Measurements from ENCODE around the gene CRADD.

CRADD gene

DNA sequence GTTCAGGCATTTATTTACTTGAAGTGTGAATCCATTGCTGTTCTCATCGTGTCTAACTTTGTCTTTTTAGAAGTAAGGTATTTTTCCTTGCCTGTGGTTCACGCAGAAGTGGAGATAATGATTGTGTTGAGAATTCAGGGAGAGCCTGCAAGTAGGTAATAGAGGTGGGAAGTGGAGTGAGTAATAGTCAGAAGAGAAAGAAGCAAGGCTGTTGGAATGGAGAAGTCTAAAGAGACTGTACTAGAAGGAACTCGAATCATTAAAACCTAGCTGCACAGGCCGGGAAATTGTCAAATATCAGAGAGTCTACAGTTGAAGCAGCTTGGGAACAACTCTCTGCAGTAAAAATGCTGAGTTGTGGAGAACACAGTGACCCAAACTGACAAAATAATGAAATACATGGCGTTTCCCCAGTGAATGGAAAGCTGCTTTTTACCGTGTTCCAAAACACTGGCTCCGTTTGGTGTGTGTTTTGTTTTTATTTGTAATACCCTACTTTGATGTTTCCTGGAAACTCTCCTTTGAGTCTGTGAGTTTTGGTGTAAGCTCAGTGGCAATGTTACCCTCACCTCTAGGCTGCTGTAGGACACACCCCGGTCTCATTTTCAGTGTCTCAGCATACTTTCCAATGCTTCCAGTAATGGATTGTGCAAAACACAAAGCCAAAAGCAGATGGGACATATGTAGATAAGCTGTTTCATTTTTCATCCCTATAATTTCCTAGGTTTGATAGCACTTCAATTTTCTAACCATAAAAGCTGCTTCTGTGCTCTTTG, 146.6 kb downstream of the CRADD start:
- POLR2A ChIA-PET, result interaction anchor here (0.5 to 1.8 kb wide), 3 partner anchors 38 to 233 kb away, joined by 3 to 6 read pairs (median 3); no protein-coding TSS in a partner anchor
- no peak overlapping the region for H3K4me3 ChIP-seq (ENCODE audit: low read depth, low read length)
- CTCF ChIA-PET, result interaction anchor here (0.5 to 1.7 kb wide), 6 partner anchors 15 to 321 kb away, joined by 3 to 8 read pairs (median 4); no protein-coding TSS in a partner anchor
- no peak overlapping the region; the same call in 1 of the 2 replicates for H3K27ac ChIP-seq (ENCODE audit: extremely low read depth, low read depth, low read length)
- H3K36me3 ChIP-seq (ENCODE audit: control insufficient read depth in 2 of 2, insufficient read depth in 1 of 2, low read length in 2 of 2), result no peaks in the 10 kb centered on the region
- no peaks in the 10 kb centered on the region for H3K9me3 ChIP-seq (ENCODE audit: control insufficient read depth, insufficient read depth, low read depth, low read length)
- peaks cover 17% of the 10 kb centered on the region for H3K4me1 ChIP-seq (ENCODE audit: control insufficient read depth, insufficient read depth, low read length)
- TF ChIP-seq, protein P1, sequence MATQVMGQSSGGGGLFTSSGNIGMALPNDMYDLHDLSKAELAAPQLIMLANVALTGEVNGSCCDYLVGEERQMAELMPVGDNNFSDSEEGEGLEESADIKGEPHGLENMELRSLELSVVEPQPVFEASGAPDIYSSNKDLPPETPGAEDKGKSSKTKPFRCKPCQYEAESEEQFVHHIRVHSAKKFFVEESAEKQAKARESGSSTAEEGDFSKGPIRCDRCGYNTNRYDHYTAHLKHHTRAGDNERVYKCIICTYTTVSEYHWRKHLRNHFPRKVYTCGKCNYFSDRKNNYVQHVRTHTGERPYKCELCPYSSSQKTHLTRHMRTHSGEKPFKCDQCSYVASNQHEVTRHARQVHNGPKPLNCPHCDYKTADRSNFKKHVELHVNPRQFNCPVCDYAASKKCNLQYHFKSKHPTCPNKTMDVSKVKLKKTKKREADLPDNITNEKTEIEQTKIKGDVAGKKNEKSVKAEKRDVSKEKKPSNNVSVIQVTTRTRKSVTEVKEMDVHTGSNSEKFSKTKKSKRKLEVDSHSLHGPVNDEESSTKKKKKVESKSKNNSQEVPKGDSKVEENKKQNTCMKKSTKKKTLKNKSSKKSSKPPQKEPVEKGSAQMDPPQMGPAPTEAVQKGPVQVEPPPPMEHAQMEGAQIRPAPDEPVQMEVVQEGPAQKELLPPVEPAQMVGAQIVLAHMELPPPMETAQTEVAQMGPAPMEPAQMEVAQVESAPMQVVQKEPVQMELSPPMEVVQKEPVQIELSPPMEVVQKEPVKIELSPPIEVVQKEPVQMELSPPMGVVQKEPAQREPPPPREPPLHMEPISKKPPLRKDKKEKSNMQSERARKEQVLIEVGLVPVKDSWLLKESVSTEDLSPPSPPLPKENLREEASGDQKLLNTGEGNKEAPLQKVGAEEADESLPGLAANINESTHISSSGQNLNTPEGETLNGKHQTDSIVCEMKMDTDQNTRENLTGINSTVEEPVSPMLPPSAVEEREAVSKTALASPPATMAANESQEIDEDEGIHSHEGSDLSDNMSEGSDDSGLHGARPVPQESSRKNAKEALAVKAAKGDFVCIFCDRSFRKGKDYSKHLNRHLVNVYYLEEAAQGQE (tag by site-specific recombination; IDR thresholded peaks at IDR 0.05), result no peak
- TF ChIP-seq, protein P2, sequence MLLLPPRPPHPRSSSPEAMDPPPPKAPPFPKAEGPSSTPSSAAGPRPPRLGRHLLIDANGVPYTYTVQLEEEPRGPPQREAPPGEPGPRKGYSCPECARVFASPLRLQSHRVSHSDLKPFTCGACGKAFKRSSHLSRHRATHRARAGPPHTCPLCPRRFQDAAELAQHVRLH (tag by site-specific recombination; IDR thresholded peaks at IDR 0.05), result no peak
- TF ChIP-seq ZNF138 (tag by site-specific recombination; IDR thresholded peaks at IDR 0.05; ENCODE audit: borderline replicate concordance), result no peak
- TF ChIP-seq ZBTB20 (tag by site-specific recombination; IDR thresholded peaks at IDR 0.05), result no peak
- TF ChIP-seq, protein P3, sequence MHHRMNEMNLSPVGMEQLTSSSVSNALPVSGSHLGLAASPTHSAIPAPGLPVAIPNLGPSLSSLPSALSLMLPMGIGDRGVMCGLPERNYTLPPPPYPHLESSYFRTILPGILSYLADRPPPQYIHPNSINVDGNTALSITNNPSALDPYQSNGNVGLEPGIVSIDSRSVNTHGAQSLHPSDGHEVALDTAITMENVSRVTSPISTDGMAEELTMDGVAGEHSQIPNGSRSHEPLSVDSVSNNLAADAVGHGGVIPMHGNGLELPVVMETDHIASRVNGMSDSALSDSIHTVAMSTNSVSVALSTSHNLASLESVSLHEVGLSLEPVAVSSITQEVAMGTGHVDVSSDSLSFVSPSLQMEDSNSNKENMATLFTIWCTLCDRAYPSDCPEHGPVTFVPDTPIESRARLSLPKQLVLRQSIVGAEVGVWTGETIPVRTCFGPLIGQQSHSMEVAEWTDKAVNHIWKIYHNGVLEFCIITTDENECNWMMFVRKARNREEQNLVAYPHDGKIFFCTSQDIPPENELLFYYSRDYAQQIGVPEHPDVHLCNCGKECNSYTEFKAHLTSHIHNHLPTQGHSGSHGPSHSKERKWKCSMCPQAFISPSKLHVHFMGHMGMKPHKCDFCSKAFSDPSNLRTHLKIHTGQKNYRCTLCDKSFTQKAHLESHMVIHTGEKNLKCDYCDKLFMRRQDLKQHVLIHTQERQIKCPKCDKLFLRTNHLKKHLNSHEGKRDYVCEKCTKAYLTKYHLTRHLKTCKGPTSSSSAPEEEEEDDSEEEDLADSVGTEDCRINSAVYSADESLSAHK (tag by site-specific recombination; IDR thresholded peaks at IDR 0.05), result 0 out of 2 replicates have a peak, but pooled peaks have one; percentile 11
- TF ChIP-seq ZNF23 (tag by site-specific recombination; IDR thresholded peaks at IDR 0.05; ENCODE audit: borderline replicate concordance), result no peak
- TF ChIP-seq ZNF133 (tag by site-specific recombination; IDR thresholded peaks at IDR 0.05), result no peak
- no peak for TF ChIP-seq ZNF24 (tag by site-specific recombination; IDR thresholded peaks at IDR 0.05)

DNA sequence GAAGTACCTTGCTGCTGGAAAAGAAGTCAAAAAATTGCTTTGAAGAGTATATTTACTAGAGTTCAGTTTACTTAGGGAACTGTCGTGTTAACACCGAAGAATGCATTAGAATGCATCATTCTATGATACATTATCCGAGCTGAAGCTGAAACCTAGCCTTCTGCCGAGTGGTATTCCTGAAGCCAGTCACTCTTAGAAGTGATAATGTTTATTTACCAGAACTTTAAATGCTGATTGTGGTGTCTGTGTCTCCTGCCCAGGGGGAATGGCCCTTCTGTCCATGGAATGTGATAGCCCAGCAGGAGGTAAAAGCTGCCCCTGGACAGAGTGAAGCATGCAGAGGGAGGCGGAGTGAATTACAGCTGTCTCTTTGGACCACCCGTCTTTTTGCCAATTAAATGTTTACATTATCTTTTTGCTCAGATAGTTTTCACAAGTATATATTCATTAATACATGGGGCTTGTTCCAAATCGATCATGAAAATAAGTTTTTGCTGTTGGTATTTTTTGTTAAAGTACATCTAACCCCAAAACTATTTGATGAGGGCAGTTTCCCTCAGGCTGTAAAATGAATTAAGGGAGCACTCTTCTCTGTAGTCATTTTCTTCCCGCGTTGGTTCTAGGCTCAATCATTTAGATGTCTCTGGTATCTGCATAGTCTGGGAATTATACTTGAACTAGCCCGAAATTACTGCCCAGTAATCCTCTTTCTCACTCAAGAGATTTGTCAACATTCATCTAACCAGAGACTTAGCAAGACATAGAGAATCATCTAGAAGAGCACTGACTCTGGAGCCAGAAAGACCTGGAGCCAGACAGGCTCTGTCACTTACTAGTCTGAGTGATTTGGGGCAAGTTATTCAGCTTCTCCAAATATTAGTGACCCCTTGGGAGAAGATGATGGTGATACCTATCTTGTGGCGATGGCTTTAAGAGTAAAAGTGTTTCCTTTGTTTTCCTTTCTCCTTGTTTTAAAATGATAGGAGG, 147.6 kb downstream of the CRADD start:
- ChIA-PET POLR2A (interaction anchor here (1.4 to 1.8 kb wide), 2 partner anchors 39 to 234 kb away, joined by 3 to 6 read pairs; no protein-coding TSS in a partner anchor), CTCF (interaction anchor here (0.7 to 1.7 kb wide), 5 partner anchors 58 to 322 kb away, joined by 3 to 8 read pairs (median 3); no protein-coding TSS in a partner anchor)
- Histone ChIP-seq H3K4me3 (ENCODE audit: low read depth, low read length) (no peak overlapping the region; the same call in none of the 2 replicates), H3K4me1 (ENCODE audit: control insufficient read depth, insufficient read depth, low read length) (peaks cover 17% of the 10 kb centered on the region), H3K9me3 (ENCODE audit: control insufficient read depth, insufficient read depth, low read depth, low read length) (no peaks in the 10 kb centered on the region), H3K27ac (ENCODE audit: extremely low read depth, low read depth, low read length) (no peak overlapping the region), H3K36me3 (ENCODE audit: control insufficient read depth in 2 of 2, insufficient read depth in 1 of 2, low read length in 2 of 2) (no peaks in the 10 kb centered on the region)
- TF ChIP-seq TRIM28 (IDR thresholded peaks at IDR 0.05; ENCODE audit: borderline replicate concordance, low read length) (0 out of 2 replicates have a peak, but pooled peaks have one; percentile 41), ZNF311 (tag by site-specific recombination; IDR thresholded peaks at IDR 0.05; ENCODE audit: borderline replicate concordance) (no peak), ZNF335 (tag by site-specific recombination; conservative IDR thresholded peaks at IDR 0.05) (0 out of 2 replicates have a peak, but pooled peaks have one; percentile 19), ZNF391 (tag by site-specific recombination; IDR thresholded peaks at IDR 0.05; ENCODE audit: borderline replicate concordance, low read depth) (no peak), ZNF350 (tag by site-specific recombination; IDR thresholded peaks at IDR 0.05) (no peak), KLF9 (tag by site-specific recombination; IDR thresholded peaks at IDR 0.05; ENCODE audit: low read depth) (no peak), FEZF1 (tag by site-specific recombination; IDR thresholded peaks at IDR 0.05) (0 out of 2 replicates have a peak, but pooled peaks have one; percentile 26), ZNF202 (tag by site-specific recombination; IDR thresholded peaks at IDR 0.05; ENCODE audit: borderline replicate concordance) (no peak), GLIS1 (tag by site-specific recombination; IDR thresholded peaks at IDR 0.05) (peak; percentile 96)
- TF ChIP-seq, protein P4, sequence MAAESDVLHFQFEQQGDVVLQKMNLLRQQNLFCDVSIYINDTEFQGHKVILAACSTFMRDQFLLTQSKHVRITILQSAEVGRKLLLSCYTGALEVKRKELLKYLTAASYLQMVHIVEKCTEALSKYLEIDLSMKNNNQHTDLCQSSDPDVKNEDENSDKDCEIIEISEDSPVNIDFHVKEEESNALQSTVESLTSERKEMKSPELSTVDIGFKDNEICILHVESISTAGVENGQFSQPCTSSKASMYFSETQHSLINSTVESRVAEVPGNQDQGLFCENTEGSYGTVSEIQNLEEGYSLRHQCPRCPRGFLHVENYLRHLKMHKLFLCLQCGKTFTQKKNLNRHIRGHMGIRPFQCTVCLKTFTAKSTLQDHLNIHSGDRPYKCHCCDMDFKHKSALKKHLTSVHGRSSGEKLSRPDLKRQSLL (tag by site-specific recombination; IDR thresholded peaks at IDR 0.05), result peak; percentile 89

All from HEK293 (cell line).